GM21786 (cell line): ENCODE measurements around the gene RHNO1.

Experiments used
- ATAC-seq: cut with Tn5 transposase; IDR thresholded peaks from one replicate; pipeline ENCODE4 v1.9.1; 2021; ENCODE audit not compliant: unreplicated experiment

Gene RHNO1, protein sequence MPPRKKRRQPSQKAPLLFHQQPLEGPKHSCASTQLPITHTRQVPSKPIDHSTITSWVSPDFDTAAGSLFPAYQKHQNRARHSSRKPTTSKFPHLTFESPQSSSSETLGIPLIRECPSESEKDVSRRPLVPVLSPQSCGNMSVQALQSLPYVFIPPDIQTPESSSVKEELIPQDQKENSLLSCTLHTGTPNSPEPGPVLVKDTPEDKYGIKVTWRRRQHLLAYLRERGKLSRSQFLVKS

DNA sequence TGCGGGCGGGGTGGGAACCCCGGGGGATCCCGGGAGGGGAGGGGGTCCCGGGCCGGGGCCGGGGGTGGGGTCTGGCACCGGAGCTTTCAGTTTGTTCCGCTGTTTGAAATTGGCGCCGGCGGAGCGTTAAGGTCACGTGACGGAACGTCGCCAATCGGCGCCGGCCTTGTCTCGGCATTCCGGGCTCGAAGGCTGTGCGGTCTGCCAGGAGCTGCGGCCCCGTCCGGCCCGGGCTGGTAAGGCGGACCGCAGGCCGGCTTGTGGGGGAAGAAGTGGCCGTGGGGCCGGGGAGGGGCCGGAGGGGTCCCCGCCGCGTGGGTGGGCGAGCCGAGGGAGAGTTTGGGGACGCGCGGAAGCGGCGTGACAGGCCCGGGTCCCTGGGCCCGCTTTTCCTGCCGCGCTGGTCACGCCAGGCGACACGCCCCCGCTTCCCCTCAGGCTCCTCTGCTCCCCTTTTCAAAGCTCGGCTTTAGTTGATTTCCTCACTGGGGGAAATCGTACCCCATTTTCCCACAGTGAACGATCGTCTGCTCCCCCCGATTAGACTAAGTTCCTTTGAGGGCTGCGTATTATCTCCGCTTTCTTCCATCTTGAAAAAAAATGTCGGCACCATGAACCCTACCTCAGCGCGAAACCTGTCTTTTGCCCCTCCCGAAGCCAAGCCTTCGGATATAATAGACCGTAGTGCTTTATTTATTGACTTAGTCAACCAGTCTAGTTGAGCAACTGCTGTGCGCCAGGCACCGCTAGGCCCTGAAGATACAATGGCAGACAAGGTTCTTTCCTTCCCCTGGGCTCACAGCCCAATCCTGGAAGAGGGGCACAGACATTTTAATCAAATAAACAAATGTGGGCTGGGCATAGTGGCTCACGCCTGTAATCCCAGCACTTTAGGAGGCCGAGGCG, at the start of gene RHNO1, which contains the start of gene FOXM1:
TSS of gene RHNO1 (plus strand) at position 177 of the 906 bp plus-strand sequence. CDS start 8,144 bp downstream, outside the sequence.
TSS of gene FOXM1 (minus strand) at position 128 of the 906 bp plus-strand sequence. CDS start 2,696 bp downstream, outside the sequence.
- ATAC-seq, result peak; percentile 69

DNA sequence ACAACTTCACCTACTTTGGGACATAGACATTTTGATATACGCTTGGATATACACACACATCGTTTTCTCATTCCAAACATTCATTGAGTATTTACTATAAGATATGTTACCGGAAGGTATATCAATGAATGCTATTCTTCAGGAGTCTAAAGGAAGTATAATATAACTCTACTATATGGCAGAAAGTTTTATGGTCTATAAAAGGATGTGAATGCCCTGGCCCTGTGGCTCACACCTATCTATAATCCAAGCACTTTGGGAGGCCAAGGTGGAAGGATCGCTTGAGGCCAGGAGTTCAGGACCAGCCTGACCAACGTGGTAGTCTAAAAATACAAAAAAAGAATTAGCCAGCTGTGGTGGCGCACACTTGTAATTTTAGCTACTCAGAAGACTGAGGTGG, 47.7 kb upstream of the RHNO1 start:
- no peak for ATAC-seq

DNA sequence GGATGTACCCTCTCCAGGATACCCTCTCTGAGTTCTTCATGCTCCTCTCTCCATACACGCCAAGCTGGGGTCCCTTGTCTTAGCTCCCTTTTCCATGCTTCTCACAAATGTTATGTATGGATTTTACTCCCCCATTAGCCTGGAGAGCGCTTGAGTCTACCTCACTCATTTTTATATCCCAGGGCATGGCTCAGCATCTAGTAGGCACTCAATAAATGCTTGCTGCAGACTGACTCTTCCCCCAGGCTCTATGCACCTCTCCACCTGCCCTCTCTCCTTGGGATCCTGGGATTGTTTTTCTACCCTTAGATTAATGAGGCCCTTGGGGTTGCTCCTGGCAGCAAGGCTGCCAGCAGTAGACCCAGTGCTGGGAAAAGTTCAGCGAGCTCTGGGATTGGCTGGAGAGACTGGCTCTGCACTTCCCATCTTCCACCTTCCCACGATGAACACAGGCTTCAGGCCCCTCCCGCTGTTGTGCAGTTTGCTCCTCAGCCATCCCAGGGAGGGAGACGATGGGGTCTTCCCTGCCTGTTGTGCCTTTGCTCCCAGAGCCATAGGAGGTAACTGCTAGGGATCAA, 44.4 kb upstream of the RHNO1 start:
- no peak for ATAC-seq

DNA sequence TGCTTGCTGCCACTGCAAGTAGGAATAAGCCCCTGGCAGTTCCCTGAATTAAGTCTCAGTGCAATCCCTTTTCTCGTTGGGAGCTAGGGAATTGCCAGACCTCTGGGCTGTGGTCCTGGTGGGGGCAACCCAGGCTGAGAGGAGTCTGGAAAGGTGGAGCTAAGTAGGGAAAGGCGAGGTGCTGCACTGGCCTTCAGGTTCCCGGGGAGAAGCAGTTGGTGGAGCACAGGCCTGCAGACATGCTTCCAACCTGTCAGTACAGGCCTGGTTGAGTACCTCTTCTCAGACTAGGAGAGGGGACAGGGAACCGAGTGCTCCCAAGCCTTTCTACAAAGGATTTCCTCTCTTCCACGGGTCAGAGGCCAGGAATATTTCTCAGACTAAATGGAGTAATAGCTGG, 43.7 kb upstream of the RHNO1 start:
- ATAC-seq, result no peak

DNA sequence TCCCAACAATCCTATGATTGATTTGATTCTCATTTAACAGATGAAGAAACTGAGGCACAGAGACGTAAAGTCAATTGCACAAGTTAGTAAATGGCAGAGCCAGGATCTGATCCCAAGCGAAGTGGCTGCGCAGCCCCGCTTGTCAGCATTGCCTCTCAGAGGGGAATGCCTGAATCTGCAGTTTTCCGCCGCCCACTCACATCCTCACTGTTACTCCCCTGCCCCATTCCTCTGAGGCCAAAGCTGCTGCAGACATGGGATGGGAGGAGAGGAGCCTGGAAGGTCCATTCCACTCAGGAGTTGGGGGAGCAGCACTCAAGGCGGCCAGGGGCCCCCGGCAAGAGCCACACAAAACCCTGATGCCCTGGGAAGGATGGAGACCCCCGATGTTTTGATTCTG, 43.2 kb upstream of the RHNO1 start:
- ATAC-seq, result no peak

DNA sequence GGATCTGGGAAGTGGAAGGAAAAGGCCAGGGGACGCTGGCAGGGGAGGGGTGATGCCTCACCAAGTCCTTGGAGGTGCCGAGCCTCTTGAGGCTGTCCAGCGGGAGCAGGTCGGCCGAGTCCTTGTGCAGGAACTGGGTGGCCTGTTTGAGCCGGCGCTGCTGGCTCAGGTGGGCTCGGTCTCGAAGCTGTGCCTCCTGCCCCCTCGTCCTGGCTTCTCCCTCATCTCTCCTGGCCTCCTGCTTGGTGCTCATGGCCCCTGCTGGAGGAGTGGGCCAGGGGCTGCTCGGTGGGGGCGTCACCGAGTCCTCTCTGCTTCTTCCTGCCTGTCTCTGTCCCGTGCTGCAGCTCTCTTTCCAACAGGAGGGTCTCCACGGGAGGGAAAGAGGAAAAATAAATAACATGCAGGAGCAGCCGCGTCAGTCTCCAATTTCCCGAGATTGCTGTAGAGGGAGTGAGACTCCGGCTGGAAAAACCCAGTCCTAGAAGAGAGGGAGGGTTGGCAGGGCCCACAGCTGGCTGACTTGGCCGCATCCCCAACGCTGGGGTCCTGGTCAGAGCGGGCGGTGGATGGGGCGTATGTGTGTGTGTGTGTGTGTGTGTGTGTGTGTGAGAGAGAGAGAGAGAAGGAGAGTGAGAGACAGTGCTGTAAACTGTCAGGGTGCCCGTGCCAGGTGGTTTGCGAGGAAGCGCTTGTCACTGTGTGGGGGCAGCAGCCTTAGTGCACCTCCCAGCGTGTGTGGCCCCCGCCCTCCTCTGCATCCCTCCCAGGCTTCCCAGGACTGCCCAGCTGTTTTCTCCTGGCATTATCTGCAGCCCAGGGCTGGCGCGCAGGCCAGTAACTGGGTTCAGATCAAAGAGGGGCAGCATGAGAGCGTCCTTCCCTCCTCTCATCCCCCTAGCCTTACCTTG, 42.2 kb upstream of the RHNO1 start, which contains the start of gene NRIP2:
TSS of gene NRIP2 (minus strand) at position 455 of the 911 bp plus-strand sequence. CDS start at position 403, 52 bp downstream.
- no peak for ATAC-seq

DNA sequence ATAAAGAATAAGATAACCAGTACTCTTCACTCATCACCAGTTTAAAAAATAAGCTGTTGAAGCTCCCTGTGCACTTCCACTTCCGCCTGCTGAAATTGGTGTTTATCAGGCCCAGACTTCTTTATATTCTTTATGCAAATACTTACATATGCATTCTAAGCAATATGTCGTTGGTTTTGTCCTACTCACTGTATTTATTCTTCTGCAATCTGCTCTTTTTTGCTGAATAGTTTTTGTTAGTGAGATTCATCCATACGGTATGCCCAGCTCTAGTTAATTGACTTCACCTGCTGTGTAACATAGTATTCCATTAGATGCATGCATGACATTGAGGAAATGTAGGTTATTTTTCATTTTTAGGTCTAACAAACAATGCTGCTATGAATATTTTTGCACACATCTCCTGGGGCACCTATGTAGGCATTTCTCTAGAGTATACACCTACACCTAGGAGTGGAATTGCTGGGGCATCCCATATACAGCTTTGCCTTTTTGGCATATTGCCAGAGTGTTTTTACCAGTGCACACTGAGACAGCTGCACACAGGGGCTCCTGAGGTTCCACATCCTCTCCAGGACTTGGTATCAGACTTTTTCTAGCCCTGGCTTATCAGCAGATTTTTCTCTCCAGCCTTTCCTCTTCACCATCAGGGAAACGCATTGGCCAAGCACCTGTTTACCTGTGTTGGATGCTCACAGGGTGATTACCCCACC, 41.2 kb upstream of the RHNO1 start:
- no peak for ATAC-seq

DNA sequence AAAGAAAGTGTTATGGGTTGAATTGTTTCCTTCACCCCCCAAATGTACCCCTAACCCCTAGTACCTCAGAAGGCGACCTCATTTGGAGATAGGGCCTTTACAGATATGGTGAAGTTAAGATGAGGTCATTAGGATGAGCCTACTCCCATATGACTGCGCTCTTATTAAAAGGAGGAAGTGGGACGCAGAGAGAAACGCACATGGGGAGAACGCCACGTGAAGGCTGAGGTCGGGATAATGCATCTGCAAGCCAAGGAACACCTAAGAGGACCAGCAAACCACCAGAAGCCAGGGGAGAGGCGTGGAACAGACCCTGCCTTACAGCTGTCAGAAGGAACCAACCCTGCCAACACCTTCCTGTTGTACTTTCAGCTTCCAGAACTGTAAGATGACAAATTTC, 40.4 kb upstream of the RHNO1 start:
- ATAC-seq, result no peak

DNA sequence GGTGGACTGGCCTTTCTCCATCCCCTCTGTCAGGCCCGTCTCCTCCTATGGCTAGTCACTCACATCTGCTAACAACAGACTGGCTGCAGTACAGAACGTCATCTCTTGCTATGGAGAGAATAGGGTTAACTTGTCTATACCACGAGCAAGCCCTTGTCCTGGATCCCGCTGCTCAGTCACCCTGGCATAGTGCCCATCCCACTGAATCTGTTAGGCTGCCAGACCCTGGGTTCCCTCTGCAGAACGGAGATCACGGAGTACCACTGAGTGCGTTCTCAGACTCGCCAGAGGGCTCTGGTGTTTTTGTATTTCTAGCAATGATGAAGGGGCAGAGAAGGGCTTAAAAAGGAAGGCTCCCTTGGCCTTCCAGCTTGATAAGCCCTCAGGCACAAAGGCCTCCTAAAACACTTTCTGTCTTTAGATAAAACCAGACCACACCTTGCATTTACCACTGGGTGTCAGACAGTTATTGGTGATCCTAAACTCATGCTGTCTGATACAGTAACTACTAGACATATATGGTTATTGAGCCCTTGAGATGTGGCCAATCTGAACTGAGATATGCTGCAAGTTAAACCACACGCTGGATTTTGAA, 35.9 kb upstream of the RHNO1 start:
- no peak for ATAC-seq

DNA sequence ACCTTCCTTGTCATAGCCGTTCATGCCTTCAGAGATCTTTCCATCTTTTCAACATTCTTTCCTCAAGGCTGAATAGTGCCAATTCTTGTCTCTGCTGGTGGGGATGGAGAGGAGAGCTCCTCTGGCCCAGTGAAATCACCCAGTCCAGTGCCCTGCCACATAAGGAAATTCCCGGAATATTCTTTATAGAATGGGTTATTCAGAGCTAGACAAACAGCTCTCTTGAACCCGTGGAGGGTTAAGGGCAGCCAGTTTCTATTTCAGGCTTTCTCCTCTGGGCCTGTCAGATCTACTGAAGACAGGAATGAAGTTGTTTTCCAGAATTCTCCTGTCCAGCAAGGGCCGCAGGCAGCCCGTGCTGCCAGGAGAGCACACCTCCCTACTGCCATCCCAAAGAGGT, 34.1 kb upstream of the RHNO1 start:
- ATAC-seq, result no peak

DNA sequence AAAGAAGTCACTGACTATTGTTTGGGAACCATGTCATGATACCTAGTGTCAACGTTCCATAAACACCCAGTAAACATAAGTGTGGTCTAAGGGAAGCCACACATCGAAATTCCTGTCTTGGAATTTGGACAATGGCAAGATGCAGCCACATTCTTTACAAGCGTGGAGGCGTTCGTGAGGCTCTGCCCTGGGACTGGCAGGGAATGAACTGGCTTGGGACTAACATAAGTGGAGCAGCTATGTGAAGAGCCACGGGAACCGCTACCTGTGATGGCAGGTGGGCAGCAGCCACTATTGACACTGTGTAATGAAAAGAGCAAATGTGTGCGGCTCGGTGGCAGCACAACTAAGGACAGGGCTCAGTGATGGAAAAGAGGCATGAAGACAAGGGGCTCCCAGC, 32.2 kb upstream of the RHNO1 start:
- ATAC-seq, result no peak

DNA sequence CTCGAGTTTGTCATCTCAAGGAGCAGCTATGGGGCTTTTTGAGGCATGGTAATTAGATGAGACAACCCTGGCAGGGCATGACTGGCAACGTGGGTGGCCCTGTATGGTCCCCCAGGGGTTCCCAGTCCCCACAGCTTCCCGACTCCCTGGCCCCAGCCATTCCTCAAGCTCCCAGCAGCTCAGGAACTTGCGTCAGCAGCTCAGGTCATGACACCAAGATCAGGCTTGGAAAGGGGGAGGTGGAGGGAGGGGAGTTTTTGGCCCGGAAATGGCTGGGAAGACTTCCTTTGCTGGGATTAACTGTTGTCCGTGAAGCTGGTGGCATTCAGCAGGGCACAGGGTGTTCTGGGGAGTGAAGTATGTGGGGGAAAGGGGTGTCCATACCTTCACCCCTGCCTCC, 31.7 kb upstream of the RHNO1 start:
- no peak for ATAC-seq

DNA sequence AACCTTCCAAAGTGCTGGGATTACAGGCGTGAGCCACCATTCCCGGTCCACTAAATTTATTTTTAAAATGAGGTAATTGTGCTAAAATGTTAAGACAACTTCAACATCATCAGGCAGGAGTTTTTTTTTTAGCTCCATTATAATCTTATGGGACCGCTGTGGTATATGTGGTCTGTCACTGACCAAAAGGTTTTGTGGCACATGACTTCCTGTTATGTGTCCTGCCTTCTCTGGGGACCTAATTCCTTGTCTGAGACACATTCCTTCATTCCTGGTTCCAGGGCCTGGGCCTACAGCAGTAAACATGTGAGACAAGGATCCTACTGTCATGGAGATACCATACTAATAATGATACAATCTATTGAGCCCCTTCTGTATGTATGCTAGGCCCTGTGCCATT, 25.1 kb upstream of the RHNO1 start:
- no peak for ATAC-seq

DNA sequence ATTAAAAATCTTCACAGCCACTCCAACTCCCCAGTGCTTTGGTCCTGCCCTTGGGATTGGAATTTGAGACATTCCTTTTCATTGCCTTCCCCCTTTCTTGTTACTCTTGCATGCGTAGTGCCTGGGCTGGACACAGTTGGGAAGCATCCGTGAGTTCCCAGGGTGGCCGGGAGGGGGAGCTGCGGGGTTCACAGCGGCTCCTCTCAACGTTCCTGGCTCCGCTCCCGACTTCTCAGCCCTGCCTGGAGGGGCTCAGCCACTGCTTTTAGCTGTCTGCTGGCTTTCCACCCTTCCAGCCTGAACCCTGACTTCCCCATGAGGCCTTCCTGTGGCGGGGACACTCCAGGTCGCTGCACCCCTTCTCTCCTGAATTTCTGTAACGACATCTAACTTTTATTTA, 23.4 kb upstream of the RHNO1 start:
- no peak for ATAC-seq

DNA sequence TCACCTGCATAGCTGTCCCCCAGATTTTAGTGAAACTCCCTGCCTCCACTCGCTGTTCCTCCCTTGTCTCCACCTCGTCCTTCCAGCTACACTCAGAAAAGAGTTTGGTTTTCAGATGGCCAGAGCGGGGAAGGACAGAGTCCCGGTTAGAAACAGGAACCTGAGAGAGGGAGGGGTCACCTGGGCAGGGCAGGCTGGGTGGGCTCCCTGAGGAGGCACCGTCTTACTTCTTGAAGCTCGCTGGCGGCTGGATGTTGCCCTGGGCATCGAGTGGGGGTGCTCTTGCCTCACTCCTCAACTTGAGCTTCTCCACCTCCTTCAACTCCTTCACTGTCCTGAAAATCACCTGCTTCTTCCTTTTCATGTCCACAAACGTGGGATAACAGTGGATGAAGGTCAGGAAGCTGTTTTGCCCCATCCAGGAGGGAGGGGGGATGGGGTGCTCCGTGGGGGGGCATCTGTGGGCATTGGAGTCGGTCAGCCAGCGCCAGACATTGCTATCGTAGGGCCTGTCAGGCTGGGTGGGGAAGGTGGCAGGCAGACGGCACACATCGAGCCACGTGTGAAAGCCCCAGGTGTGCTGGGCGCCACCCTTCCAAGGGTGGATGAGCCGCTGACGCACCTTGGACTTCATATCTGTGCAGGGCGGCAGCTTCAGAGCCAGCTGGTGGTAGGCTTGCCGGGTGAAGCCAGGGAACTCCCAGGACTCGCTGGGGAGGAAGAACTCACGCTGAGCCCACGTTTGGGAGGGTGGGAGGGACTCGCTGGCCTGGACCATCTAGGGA, 22.2 kb upstream of the RHNO1 start:
- no peak for ATAC-seq

DNA sequence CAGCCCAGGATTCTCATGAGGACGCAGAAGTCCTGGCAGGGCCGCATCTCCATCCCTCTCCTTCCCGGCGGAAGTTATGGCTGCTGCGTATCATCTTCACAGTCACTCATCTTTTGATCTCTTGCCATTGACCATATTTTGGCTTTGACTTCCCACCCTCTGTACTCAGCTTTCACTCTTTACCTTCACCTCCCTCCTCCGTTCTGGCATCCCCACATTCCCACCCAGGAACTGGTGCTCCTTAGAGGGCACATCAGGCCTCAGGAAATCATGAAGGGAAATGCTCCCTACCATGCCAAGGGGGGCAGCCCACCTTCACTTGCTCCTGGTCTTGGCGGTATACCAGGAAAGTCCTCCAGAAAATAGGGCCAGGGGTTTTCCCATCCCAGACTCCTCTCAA, 21.5 kb upstream of the RHNO1 start:
- ATAC-seq, result no peak

DNA sequence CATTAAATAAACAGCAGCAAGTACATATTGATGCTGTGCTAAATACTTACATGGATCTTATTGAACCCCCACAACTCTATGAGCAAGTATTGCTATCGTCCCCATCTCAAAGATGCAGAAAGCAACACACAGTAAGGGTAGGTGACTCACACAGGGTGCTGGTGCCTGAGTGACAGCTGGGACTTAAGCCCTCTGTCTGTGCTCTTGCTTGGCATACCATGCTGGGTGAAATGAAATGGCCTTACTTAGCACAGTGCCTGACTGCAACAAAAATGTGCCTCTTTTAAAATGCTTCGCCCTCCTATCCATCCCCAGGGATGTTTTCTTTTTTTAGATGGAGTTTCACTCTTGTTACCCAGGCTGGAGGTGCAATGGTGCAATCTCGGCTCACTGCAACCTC, 21.0 kb upstream of the RHNO1 start:
- ATAC-seq, result no peak

DNA sequence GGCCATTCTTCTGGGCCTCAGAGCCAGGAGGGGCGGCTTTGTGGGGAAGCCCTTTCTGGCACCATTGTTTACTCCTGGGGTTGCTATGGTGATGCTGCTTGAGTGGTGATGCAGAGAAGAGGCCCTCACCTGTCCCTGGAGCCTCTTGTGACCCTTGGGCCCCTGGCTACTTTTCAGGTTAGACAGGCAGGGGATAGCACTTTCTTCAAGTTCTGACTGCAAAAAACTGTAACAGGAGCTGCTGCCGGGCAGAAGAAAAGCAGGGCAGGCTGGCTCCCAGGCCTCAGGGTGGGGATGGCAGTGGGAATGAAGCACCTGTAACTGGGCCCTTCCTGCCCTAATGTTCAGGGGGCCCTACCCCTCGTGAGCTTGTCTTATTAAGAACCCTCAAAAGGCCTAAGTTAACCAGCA, 20.0 kb upstream of the RHNO1 start, which contains the start of gene TEX52:
TSS of gene TEX52 (minus strand) at position 19 of the 411 bp plus-strand sequence. CDS start at position 6, 13 bp downstream.
- no peak for ATAC-seq

DNA sequence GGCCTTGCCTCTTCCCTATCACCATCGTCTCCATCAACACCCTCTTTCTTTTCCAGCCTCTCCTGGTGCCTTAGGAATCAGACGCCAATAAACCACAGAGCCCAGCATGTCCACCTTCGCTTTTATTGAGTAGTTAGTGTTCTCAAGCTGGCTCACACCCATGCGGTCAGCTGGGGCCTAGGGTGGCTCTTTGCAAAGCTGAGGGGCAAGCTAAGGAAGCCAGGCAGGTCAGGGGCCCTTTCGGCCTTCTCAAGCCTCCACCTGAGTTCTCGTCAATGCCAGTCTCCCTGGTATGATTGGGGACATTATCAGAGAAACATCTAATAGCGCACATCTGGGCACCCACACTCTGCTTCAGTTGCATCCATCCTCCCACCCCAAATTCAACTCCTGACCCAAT, 19.4 kb upstream of the RHNO1 start:
- no peak for ATAC-seq
